Right atrium auricular region (tissue), 2 donors: ENCODE results near the gene ARHGEF39. TPM values are rescaled to one million over a fixed set of nuclear protein-coding genes. Genes with fewer than 3 reads are reported as not detected.
A peak's percentile ranks its signal among the peaks of the same experiment; 100 is the strongest.

Experiments
- DNase-seq: peaks from one replicate; pipeline ENCODE4 v3.0.0-alpha.2; 2019; ENCODE audit warnings: low spot score
- H3K27ac ChIP-seq, 2 donors: fragments of 200-600 bp; sonication (generic); 1 replicate in 1 of 2; 2 replicates in 1 of 2; pipeline ENCODE4 v1.5.1; 2016 to 2019
- H3K27me3 ChIP-seq, 2 donors: fragments of 200-600 bp; sonication (generic); one replicate each; pipeline versions ENCODE4 v1.5.1 to v1.6.0; 2017 to 2019
- H3K36me3 ChIP-seq: fragments of 200-600 bp; sonication (generic); one replicate; pipeline ENCODE4 v1.5.1; 2016
- H3K4me1 ChIP-seq, 2 donors: fragments of 200-600 bp; sonication (generic); one replicate each; pipeline versions ENCODE4 v1.5.1 to v1.6.0; 2017 to 2019
- H3K4me3 ChIP-seq, 2 donors: fragments of 200-600 bp; sonication (generic); 1 replicate in 1 of 2; 2 replicates in 1 of 2; pipeline ENCODE4 v1.5.1; 2017 to 2019; ENCODE audit warnings: mild to moderate bottlenecking in 1 of 2, moderate library complexity in 1 of 2
- H3K9me3 ChIP-seq, 2 donors: fragments of 200-600 bp; sonication (generic); one replicate each; pipeline ENCODE4 v1.5.1; 2019
- total RNA-seq, 2 donors: library from RNA; depleted of rRNA; stranded (reverse); fragments of >200 nt; gene quantifications; one replicate each; pipeline ENCODE4 v1.1.0, GENCODE V29; 2016
- TF ChIP-seq, protein P1 (sequence below), 2 donors: fragments of 200-600 bp; sonication (generic); IDR thresholded peaks; one replicate each; pipeline ENCODE4 v1.5.1; 2019; ENCODE audit warnings: antibody characterized with exemption in 2 of 2

ARHGEF39 gene
- total RNA-seq, 2 donors from 2014 or later = 0.44 TPM; not detected in 1

DNA sequence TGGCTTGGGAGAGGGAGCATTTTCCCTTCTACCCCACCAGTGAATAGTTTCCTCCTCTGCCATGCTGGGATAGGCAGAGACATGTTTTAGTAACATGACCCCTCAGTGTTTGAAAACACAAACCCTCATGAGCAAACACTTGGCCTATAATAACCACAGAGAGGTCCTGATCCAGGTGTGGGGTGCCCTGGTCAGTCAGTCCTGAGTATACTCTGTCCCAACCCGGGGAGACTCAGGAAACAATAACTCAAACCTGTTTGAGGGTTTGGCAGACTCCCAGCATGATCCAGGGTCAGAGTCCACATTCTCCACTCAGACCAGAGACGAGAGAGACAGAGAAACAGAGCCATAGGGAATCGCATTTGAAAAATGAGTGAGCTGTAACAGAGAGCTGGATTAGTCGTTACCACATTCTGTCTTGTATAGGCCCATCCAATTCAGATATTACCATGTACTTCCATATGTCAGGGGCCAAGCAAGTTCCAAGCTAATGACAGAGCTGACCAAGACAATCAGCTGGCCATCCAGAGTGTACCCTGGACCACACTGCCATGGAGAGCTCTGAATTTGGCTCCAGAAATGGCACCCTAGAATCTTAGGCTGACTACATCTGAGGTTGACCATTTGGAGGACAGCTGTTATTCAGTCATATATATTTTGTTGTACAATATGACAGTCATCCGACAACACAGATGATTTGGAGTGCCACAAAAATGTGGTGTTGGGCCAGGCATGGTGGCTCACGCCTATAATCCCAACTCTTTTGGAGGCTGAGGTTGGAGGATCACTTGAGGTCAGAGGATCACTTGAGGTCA, 4.5 kb upstream of the ARHGEF39 start:
- TF ChIP-seq, protein P1, sequence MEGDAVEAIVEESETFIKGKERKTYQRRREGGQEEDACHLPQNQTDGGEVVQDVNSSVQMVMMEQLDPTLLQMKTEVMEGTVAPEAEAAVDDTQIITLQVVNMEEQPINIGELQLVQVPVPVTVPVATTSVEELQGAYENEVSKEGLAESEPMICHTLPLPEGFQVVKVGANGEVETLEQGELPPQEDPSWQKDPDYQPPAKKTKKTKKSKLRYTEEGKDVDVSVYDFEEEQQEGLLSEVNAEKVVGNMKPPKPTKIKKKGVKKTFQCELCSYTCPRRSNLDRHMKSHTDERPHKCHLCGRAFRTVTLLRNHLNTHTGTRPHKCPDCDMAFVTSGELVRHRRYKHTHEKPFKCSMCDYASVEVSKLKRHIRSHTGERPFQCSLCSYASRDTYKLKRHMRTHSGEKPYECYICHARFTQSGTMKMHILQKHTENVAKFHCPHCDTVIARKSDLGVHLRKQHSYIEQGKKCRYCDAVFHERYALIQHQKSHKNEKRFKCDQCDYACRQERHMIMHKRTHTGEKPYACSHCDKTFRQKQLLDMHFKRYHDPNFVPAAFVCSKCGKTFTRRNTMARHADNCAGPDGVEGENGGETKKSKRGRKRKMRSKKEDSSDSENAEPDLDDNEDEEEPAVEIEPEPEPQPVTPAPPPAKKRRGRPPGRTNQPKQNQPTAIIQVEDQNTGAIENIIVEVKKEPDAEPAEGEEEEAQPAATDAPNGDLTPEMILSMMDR (IDR thresholded peaks at IDR 0.05) = no peak
- peaks cover 0 to 20% of the 10 kb centered on the region in 2 donors for H3K4me1 ChIP-seq
- H3K27ac ChIP-seq = no peak overlapping the region
- H3K4me3 ChIP-seq = no peak overlapping the region
- H3K36me3 ChIP-seq = no peaks in the 10 kb centered on the region
- H3K27me3 ChIP-seq = no peaks in the 10 kb centered on the region
- H3K9me3 ChIP-seq = no peaks in the 10 kb centered on the region
- DNase-seq = no peak

DNA sequence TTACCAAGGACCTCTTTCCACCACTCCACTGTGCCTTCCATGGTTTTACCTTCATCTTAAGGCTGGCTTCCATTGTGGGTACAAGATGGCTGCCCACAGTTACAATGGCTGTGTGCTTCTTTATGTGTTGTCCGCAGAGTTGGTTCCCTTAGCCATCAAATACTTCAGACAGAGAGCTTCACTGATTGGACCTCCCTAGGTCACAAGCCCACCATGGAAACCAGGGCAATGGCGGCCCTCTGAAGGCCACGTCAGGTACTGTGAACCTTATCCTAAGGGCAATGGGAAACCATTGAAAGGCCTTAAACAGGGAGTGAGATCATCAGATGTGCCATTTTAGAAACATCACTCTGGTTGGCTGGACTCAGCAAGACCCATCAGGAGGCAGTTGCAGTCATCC, 2.9 kb upstream of the ARHGEF39 start:
- Histone ChIP-seq H3K9me3 (no peaks in the 10 kb centered on the region), H3K4me3 (no peak overlapping the region), H3K27me3 (no peaks in the 10 kb centered on the region), H3K27ac (no peak overlapping the region), H3K36me3 (no peaks in the 10 kb centered on the region), H3K4me1 (peaks cover 0 to 12% of the 10 kb centered on the region in 2 donors)
- no peak for DNase-seq
- TF ChIP-seq, protein P1 (IDR thresholded peaks at IDR 0.05) = no peak

DNA sequence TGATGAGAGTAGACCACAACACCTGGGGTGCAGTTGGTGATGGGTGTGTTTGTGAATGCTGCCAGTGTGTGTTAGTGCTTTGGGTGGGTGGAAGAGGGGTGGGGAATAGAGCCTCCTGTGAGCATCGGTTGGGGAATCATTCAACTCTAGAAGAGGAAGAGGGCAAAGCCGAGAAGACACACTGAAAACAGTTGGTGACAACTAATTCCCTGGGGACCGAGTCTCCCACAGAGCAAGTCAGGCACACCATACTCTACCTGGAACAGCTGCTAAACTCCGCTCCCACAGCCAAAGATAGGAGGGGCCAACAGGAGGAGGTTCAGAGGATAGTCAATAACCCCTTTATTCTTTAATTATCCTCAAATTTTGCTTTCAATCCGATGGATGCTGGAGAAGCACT, 1.6 kb upstream of the ARHGEF39 start:
- no peak for DNase-seq
- peaks cover 0 to 17% of the 10 kb centered on the region in 2 donors for H3K4me1 ChIP-seq
- H3K4me3 ChIP-seq = no peak overlapping the region
- TF ChIP-seq, protein P1 (IDR thresholded peaks at IDR 0.05) = no peak
- no peaks in the 10 kb centered on the region for H3K9me3 ChIP-seq
- no peak overlapping the region for H3K27ac ChIP-seq
- no peaks in the 10 kb centered on the region for H3K27me3 ChIP-seq
- no peaks in the 10 kb centered on the region for H3K36me3 ChIP-seq

DNA sequence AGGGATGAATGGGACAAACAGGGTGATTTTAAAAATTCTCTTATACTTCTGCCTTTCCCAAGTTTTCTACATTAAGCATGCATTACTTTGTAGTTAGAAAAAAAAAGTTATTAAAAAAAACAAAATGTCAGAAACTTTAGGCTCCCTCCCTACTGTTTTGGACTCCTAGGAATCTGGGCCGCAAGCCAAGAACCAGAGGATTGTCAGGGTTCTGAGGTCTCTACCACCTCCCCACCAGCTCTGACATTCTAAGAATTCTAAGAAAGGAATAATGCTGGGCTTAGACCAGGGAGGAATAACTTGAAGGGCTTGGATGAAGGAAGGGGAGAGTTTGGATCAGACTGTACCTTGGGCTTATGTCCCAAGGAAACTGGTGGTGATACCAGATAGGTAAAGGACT, 1.1 kb upstream of the ARHGEF39 start:
- H3K27ac ChIP-seq = no peak overlapping the region
- H3K4me1 ChIP-seq = peaks cover 0 to 22% of the 10 kb centered on the region in 2 donors
- no peaks in the 10 kb centered on the region for H3K9me3 ChIP-seq
- H3K36me3 ChIP-seq = peaks cover under 1% of the 10 kb centered on the region
- DNase-seq = no peak
- H3K27me3 ChIP-seq = no peaks in the 10 kb centered on the region
- H3K4me3 ChIP-seq = no peak overlapping the region
- TF ChIP-seq, protein P1 (IDR thresholded peaks at IDR 0.05) = no peak

DNA sequence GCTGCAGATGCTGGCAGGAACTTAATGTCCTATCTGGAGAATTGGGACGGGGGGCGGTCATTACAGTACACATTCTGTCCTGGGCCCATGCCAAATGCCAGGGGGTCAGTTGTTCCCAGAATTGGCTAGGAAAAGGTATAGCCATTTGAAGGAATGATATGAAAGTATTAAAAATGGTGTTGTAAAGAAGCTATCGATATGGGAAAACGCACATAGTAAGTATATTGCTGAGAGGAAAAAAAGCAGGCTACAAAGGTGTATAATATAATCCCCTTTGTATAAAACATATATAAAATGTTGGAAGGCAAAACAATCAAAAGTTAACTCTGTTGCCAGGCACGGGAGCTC, 450 bp upstream of the ARHGEF39 start:
- Histone ChIP-seq H3K27ac (peak overlapping the region; percentile 50 to 68), H3K27me3 (no peaks in the 10 kb centered on the region), H3K4me1 (peaks cover 0 to 28% of the 10 kb centered on the region in 2 donors), H3K4me3 (peak overlapping the region; percentile 19 to 58), H3K9me3 (no peaks in the 10 kb centered on the region), H3K36me3 (peaks cover 6% of the 10 kb centered on the region)
- TF ChIP-seq, protein P1 (IDR thresholded peaks at IDR 0.05) = no peak
- no peak for DNase-seq

DNA sequence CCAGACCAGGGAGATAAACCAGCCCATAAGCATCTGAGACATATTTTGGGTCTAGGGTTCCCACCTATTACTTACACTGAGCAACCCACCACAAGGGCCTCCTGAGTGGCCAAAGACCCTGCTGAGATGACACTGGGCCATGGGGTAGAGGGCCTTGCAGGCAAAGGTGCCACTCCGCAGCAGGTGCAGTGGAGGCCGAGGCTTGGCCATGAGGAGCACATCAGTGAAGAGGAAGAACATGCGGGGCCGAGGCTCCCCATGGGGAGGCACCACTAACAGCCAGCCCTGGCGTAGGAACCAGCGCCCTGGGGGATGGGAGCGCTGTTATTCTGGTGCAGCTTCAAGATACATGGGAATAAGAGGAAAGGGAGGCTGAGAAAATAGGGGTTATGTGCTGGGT, 2.6 kb downstream of the ARHGEF39 start:
- H3K27ac ChIP-seq = peak overlapping the region; percentile 97 to 98
- peaks cover 0 to 46% of the 10 kb centered on the region in 2 donors for H3K4me1 ChIP-seq

More for the DNA sequence above, 2.6 kb downstream of the ARHGEF39 start:
- no peaks in the 10 kb centered on the region for H3K27me3 ChIP-seq
- no peaks in the 10 kb centered on the region for H3K9me3 ChIP-seq
- H3K36me3 ChIP-seq = peaks cover 15% of the 10 kb centered on the region
- TF ChIP-seq, protein P1 (IDR thresholded peaks at IDR 0.05) = no peak
- no peak for DNase-seq
- H3K4me3 ChIP-seq = no peak overlapping the region
